GM19099 (cell line): ENCODE measurements around the gene DOCK8.

ENCODE experiments used
- POLR2A ChIP-seq: IDR thresholded peaks from 3 replicates; pipeline ENCODE4 v1.6.1; 2011; ENCODE audit warnings: low read depth; ENCODE audit not compliant: insufficient read length; ENCODE audit errors: extremely low read depth

Gene DOCK8

GRCh38 chr9:437066-437465 lies 222.4 kb downstream of the DOCK8 start:
- no peak for TF ChIP-seq POLR2A

- TF ChIP-seq POLR2A = no peak
Measured at GRCh38 chr9:437574-438001, 222.9 kb downstream of the DOCK8 start.

GRCh38 chr9:438066-438465 lies 223.4 kb downstream of the DOCK8 start:
- no peak for TF ChIP-seq POLR2A

DNA sequence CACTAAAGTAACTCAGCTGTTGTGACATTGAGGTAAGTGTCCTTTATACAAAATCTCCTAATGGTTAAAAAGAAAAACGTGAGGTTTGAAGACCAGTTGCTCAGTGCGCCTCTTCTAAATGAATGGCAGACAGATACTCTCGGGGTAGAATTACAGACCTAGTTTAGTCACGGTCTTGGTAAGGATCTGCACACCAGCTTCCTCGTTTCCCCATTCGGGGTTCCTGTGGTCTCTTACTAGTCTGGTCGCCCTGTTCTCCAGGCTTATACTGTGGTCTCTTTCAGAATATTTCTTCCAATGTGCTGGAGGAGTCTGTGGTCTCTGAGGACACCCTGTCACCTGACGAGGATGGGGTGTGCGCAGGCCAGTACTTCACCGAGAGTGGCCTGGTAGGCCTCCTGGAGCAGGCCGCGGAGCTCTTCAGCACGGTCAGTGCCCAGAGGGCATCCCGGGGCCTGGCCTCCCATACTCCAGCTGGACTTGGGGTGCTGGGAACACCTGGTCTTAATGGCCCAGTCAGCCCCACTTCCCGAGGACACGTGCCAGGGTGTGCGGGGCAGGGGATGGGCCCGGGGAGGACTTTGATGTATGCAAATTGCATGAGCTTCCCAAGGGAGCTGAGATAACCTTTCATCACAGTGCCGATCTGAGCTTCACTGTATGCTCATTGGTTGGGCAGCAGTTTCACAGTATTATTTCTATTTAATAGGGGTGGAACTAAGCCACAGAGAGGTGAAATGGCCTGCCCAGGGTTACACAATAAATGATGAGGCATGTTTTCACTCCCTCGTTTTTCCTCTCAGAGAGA lies 224.5 kb downstream of the DOCK8 start:
- no peak for TF ChIP-seq POLR2A

DNA sequence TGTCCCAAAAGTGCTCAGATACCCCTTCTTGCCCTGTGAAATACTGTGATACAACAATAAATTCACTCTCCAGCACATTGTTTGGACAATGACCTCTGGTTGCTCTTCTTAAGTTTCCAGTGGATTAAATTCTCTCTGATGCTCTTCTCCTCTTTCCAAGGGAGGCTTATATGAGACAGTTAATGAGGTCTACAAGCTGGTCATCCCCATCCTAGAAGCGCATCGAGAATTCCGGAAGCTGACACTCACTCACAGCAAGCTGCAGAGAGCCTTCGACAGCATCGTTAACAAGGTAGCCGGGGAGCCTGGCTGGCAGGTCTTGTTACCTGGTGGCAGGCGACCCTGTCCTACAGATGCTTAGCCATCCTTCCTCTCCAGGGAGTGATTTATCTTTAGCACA lies 226.5 kb downstream of the DOCK8 start:
- TF ChIP-seq POLR2A = no peak

DNA sequence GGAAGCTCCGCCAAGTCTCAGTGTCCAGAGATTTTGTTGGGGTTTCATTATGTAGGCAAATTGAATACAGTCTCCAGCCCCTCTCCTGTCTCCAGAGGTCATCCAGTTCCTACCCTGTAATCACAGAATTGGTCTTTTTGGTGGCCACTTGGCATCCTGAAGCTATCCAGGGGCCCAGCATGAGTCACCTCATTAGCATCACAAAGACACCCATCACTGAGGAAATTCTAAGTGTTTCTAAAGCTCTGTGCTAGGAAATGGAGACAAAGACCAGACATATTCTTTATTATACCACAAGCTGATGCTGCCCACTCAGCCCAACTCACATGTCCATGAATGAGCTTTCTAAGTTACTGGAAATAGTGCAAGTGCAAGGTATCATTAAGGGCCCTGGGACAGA lies 229.9 kb downstream of the DOCK8 start:
- no peak for TF ChIP-seq POLR2A

GRCh38 chr9:445033-445432 lies 230.4 kb downstream of the DOCK8 start:
- no peak for TF ChIP-seq POLR2A

DNA sequence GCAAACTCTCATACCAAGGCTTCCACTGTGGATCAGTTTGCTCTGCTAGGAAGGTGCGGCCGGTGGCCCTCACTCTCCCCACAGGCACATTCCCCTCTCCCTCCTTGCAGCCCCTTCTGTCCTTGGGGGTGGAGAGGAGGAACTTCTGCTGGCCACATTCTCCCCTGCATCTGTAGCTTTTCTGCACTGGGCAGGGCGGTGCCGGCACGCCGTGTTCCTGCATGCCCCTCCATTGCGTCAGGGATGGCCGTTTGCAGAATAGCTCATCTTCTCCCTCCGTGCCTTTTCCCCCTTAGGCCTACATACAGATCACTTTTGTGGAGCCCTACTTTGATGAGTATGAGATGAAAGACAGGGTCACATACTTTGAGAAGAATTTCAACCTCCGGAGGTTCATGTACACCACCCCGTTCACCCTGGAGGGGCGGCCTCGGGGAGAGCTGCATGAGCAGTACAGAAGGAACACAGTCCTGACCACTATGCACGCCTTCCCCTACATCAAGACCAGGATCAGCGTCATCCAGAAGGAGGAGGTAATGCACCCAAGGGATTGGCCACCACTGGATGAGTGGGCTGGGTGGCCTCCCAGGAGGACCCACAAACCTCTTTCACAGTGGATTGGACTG lies 231.5 kb downstream of the DOCK8 start:
- no peak for TF ChIP-seq POLR2A

DNA sequence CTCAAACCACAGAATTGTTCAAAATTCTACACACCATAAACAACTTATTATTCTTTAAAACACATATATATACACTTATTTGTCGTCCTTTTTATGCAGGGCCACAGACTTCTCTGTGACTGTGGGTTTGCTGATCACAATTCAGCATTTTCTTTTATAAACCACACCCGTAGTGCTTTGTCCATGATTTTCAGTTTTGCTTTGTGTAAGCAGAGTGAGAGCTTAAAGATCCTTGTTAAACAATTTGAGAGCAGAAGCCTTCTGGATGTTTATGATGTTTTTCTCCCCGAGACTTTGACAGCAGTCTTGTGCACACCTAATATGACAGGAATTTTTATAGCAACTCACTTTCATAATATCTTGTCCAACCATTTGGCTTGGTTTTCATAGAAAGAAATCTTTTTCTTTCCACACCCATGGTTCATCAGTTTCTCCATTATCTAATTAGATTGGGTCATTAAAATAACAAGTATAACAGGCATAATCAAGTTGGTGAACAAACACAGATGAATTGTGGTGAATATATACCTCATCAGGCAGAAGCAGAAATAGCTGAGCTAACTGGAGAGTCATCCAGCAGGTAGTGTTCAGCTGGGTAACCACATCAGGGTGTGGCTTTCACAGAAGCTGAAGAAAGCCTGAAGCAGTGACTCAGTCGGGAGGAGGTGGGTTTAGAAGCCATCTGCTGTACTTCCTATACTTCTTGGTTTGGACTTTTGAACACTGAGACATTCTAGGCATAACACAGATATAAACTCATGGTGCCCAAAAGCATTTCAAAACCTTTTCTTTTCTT lies 232.8 kb downstream of the DOCK8 start:
- no peak for TF ChIP-seq POLR2A

GRCh38 chr9:450057-450456 lies 235.4 kb downstream of the DOCK8 start:
- TF ChIP-seq POLR2A = no peak

- no peak for TF ChIP-seq POLR2A
Measured at GRCh38 chr9:450561-450960, 235.9 kb downstream of the DOCK8 start.

DNA sequence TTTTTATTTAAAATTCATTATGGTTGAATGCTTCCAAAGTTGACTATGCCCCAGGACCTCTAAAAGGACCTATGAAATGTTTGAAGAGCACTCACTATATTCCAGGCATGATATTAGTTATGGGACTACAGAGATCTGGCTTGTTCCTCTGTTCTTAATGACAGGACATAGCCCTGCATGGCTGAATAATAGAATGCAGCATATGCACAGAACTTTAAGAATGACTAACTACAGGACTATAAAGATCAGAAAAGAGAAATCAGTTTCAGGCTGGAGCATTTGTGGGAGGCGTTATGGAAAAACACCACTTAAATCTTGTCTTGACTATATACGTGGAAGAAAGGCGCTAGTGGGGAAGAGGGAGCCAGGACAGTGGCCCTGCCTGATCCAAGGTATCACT lies 239.2 kb downstream of the DOCK8 start:
- no peak for TF ChIP-seq POLR2A

DNA sequence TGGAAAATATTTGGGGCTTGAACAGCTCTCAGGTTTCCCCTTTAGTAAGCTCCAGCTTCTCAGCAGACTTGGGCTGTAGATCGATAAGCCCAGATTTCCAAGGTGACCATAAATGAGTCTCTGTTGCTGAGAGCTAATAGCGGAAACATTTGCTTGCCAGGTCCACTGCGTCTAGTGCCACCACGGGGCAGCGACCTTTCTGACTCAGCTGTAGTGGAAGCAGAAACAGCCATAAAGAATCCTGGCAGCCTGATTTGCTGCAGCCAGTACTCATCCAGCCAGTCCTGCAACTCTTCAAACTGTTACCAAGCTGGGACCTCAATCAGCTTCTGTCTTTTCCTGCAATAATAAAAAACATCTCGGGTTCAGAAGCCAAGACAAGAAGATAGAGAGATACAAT lies 241.7 kb downstream of the DOCK8 start:
- no peak for TF ChIP-seq POLR2A

DNA sequence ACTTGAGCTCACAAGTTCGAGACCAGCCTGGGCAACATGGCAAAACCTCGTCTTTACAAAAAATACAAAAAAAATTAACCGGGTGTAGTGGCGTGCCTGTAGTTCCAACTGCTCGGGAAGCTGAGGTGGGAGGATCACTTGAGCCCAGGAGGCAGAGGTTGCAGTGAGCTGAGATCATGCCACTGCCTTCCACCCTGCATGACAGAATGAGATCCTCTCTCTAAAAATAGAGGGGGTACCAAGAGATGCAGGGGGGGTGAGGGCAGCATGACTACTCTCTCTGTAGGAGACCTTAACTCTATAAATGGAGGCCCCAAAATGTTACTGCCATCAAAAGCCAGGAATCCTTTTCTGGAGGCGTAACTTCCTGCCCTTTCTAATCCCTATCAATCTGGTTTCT lies 243.9 kb downstream of the DOCK8 start:
- no peak for TF ChIP-seq POLR2A
